CD4-positive, alpha-beta T cell treated with Interleukin-4 for 4 hours (primary cell): ENCODE results near the gene TSHR.

ENCODE experiments used
- DNase-seq: peaks from one replicate; pipeline ENCODE4 v3.0.0-alpha.2; 2020

TSHR gene

GRCh38 chr14:81193924-81194633 lies 238.7 kb downstream of the TSHR start:
- no peak for DNase-seq
